Activated CD8-positive, alpha-beta memory T cell treated with anti-CD3 and anti-CD28 coated beads for 36 hours (primary cell): ENCODE data around the gene C2CD2L. TPM values are rescaled to one million over a fixed set of nuclear protein-coding genes. Genes with fewer than 3 reads are reported as not detected.
"Not testable (repeated sequence)": the region's sequence is repeated elsewhere in the genome, so short reads cannot be mapped to it uniquely, and the experiment has no call there.

Experiments used
- CTCF ChIA-PET: fragments of 350-600 bp; sonication (Branson Sonifier 250); formaldehyde crosslinking; loops from one replicate; lab custom pipeline; 2021; ENCODE audit warnings: antibody characterized with exemption; lab: Charles Lee
- POLR2A ChIA-PET: fragments of 350-600 bp; sonication (Branson Sonifier 250); formaldehyde crosslinking; loops from one replicate; lab custom pipeline; 2021; ENCODE audit warnings: antibody characterized with exemption; lab: Charles Lee
- total RNA-seq, 2 experiments: library from RNA; stranded (reverse); gene quantifications; one replicate each; pipeline ENCODE4 v1.2.3, GENCODE V29; 2021

The C2CD2L gene
- total RNA-seq, 2 experiments from 2014 or later: 26.0 to 26.6 TPM

GRCh38 chr11:119121811-119122124 is 14.6 kb downstream of the C2CD2L start:
- ChIA-PET POLR2A (interaction anchor here (0.6 to 1.8 kb wide), 7 partner anchors 9 to 84 kb away, joined by 3 to 8 read pairs (median 4); partner anchors contain the start of genes C2CD2L, DPAGT1 and VPS11), CTCF (interaction anchor here (1.5 kb wide), 2 partner anchors 15 to 47 kb away, joined by 4 read pairs; partner anchors contain the start of genes C2CD2L and NLRX1)

GRCh38 chr11:119125821-119126220 is 18.7 kb downstream of the C2CD2L start:
- ChIA-PET CTCF (no interaction called here), POLR2A (interaction anchor here (0.6 kb wide), 1 partner anchor 11 kb away, joined by 6 read pairs; no protein-coding TSS in a partner anchor)

DNA sequence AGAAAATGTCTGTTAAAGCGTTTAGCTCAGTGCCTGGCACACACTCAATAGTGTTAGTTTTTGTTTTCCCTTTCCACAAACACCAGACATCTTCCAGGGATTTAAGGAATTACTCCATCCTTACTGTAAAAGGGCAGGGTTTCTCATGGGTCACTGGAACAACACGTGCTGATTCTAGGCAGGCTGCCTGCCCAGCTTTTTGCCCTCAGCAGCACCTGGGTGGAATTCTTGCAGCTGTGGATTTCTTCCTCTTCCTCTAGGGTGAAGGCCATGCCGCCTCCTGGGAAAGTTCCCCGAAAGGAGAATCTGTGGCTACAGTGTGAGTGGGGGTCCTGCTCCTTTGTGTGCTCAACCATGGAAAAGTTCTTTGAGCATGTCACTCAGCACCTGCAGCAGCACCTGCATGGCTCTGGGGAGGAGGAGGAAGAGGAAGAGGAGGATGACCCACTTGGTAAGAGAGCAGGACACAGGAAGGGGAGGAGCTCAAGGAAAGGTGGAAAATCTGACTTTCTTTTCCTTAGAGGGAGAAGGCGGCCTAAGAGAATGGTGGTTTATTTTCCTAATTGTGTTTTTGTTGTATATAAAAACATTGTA is 19.6 kb downstream of the C2CD2L start:
- ChIA-PET CTCF (interaction anchor here (0.8 to 1.1 kb wide), 2 partner anchors 17 to 197 kb away, joined by 3 read pairs; no protein-coding TSS in a partner anchor), POLR2A (interaction anchor here (0.6 kb wide), 2 partner anchors 115 to 322 kb away, joined by 3 to 7 read pairs; no protein-coding TSS in a partner anchor)

- CTCF ChIA-PET: interaction anchor here (1.8 kb wide), 1 partner anchor 66 kb away, joined by 5 read pairs; no protein-coding TSS in a partner anchor
- POLR2A ChIA-PET: no interaction called here
Measured at GRCh38 chr11:119130662-119131061, 23.5 kb downstream of the C2CD2L start.

DNA sequence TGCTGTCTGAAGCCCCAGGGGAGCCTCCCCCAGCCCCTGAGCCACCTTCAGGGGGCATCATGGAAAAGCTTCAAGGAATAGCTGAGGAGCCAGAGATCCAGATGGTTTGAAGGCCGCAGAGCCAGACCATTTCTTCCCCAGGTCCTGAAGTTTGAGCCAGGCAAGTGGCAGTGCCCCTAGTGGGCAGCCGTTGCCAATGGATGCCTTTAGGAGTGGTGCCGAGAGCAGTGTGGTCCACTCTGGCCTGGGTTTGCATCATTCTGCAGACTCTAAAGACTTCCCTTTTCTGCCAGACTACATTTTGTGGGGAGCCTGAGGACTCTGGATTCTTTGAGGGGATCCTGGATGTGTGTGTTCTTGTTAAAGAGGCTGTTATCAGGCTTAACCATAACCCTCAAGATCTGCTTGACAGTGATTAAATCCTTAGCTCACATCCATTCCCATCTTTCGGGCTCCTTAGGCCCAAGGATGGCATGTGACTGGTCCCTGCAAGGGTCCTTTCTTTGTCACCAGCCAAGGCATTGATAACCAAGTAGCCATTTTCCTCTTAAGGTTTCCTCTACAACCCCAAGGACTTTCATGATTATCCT is 27.3 kb downstream of the C2CD2L start:
- ChIA-PET CTCF (interaction anchor here (1.0 to 1.5 kb wide), 2 partner anchors 20 to 32 kb away, joined by 3 to 4 read pairs; no protein-coding TSS in a partner anchor), POLR2A (no interaction called here)

DNA sequence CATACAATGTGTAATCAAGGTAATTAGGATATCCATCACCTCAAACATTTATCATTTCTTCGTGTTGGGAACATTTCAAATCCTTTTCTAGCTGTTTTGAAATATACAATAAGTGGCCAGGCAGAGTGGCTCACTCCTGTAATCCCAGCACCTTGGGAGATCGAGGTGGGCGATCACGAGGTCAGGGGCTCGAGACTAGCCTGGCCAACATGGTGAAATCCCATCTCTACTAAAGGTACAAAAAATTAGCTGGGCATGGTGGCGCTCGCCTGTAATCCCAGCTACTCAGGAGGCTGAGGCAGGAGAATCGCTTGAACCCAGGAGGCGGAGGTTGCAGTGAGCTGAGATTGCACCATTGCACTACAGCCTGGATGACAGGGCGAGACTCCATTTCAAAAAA is 32.1 kb downstream of the C2CD2L start:
- CTCF ChIA-PET: interaction anchor here (0.8 kb wide), 1 partner anchor 11 kb away, joined by 3 read pairs; no protein-coding TSS in a partner anchor
- POLR2A ChIA-PET: not testable (repeated sequence)

GRCh38 chr11:119144825-119145486 is 37.8 kb downstream of the C2CD2L start:
- CTCF ChIA-PET: no interaction called here
- POLR2A ChIA-PET: no interaction called here

- ChIA-PET CTCF (no interaction called here), POLR2A (no interaction called here)
Measured at GRCh38 chr11:119145551-119145950, 38.4 kb downstream of the C2CD2L start.

GRCh38 chr11:119147604-119148333 is 40.6 kb downstream of the C2CD2L start:
- ChIA-PET POLR2A (no interaction called here), CTCF (interaction anchor here (0.7 kb wide), 2 partner anchors 49 to 115 kb away, joined by 3 read pairs; no protein-coding TSS in a partner anchor)

DNA sequence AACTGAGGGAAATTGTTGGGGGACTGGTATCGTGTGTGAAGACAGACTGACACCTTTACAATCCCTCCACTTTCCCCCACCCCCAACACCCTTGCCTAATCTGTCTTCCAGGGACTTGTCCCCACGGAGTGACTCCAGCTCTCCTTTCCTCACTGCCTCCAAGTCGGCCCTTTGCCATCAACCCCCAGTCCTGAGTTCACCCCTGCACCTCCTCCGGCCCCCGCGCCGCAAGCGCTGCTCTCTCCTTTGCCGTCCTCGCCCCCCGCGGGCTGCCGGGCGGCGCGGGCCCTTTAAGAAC is 41.5 kb downstream of the C2CD2L start:
- CTCF ChIA-PET: interaction anchor here (1.0 to 1.1 kb wide), 2 partner anchors 13 to 21 kb away, joined by 3 to 5 read pairs; no protein-coding TSS in a partner anchor
- POLR2A ChIA-PET: no interaction called here

DNA sequence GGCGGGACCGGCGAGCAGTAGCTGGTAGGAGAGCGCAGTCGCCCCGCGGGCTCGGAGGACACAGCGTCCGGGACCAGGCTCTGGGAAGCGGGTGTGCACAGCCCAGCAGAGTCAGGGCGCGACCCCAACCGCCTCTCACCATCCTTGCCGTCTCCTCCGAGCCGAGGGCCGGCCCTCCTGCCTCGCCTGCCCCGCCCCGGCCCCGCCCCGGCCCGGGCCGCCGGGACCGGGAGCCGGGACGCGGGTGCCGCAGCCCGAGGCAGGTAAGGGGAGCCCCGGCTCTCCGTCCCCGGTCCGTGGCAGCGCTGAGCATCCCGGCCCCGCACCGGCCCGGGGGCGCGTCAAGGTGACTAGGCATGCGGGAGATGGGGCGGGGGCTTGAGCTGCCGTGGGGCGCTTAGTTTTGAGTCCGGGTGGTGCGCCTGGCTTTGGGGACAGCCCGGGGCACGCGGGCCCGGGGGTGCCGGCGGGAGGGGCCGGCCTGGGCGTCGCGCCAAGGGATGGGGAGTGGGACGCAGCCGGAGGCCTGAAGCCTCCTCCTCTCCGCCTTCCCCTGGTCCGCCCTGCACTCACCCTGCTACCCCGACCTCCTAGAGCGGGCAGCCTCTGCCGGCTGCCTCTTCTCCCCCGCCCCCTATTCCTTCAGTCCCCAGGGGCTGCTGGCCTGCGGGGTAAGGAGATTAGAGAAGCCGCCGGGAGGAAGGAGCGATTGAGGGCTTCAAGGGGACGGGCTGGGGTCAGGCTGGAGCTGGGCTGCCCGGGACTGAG is 42.1 kb downstream of the C2CD2L start, which contains the start of gene ABCG4:
Gene ABCG4 (plus strand): TSS at position 35 of the 768 bp plus-strand sequence. CDS start 914 bp downstream, outside the sequence.
- ChIA-PET CTCF (interaction anchor here (1.0 to 1.1 kb wide), 2 partner anchors 14 to 20 kb away, joined by 3 to 5 read pairs; no protein-coding TSS in a partner anchor), POLR2A (no interaction called here)

GRCh38 chr11:119149786-119150275 is 42.7 kb downstream of the C2CD2L start:
- ChIA-PET CTCF (interaction anchor here (1.1 to 1.3 kb wide), 2 partner anchors 10 kb away, joined by 3 to 5 read pairs; no protein-coding TSS in a partner anchor), POLR2A (no interaction called here)

DNA sequence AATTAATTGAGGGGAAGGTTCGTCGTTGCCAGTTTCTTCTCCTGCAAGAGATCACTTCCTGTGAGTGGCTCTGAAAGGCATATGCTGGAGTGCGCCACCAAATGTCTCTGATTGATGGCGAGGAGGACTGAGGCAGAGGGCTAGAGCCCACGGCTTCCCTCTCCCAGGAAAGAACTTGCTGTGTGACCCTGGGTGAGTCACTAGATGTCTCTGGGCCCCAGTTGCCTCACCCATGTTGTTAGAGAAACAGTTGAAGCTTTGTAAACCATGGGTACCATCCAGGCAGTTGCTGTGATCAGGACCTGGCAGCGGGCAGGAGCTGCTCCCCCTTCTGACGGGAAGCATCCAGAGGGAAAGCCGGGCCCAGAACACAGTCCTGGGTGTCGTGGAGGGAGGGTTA is 44.9 kb downstream of the C2CD2L start:
- POLR2A ChIA-PET: no interaction called here
- CTCF ChIA-PET: interaction anchor here (1.0 to 2.2 kb wide), 2 partner anchors 11 to 16 kb away, joined by 3 to 5 read pairs; no protein-coding TSS in a partner anchor

DNA sequence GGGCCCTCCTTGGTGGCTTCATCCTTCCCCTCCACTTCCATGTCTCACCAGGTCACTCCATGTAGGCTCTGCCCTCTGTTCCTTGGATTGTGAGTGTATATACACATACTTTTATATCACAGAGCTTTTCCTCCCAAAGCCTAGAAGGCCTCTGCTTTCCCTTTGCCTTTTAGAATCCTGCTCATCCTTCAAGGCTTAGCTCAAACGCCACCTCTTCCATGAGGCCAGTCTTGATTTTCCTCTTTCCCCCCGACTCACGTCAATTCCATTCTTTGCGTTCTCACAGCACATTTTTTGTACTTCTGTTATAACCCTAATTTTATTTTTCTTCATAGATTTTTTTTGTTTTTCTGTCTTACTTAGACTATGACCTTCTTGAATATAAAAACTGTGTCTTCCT is 45.5 kb downstream of the C2CD2L start:
- CTCF ChIA-PET: interaction anchor here (0.9 to 2.2 kb wide), 2 partner anchors 12 to 172 kb away, joined by 3 to 5 read pairs; no protein-coding TSS in a partner anchor
- POLR2A ChIA-PET: no interaction called here

DNA sequence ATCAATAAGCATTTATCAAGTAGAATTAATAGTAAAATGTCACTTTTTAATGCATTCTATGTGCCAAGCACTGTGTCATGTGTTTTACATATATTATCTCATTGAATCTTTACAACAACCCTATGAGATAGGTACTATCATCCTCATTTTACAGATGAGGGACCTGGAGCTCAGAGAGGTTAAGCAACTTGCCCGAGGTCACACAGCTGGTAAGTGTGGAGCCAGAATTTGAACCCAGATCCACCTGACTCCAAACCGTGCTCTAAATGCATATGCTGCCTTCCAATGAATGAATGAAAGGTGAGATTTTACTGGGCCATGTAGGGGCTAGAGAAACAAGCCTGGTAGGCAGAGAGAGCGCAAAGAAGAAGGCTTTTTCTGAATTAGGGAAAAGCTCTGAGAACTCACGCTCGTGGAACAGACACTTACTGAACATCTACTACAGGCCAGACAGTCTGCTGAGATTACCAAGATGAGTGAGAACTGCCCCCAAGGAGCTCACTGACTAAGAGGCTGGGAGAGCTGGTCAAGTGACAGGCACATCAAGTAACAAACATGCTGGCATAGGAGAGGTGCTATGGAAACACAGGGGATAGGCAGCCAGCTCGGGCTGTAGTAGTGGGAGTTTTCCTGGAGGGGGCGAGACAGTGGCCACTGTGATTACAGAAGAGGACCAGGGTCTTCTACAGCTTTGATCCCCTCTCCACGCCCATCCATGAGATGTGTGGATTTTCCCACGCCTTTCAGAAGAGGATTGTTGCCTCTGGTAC is 46.1 kb downstream of the C2CD2L start:
- ChIA-PET POLR2A (no interaction called here), CTCF (interaction anchor here (0.9 to 2.2 kb wide), 3 partner anchors 13 to 171 kb away, joined by 3 to 5 read pairs (median 4); no protein-coding TSS in a partner anchor)

GRCh38 chr11:119154178-119154577 is 47.0 kb downstream of the C2CD2L start:
- CTCF ChIA-PET: interaction anchor here (0.6 to 1.7 kb wide), 2 partner anchors 20 to 184 kb away, joined by 4 read pairs; no protein-coding TSS in a partner anchor
- POLR2A ChIA-PET: no interaction called here
